ENCODE data around the gene SPATA3. TPM values are rescaled to one million over a fixed set of nuclear protein-coding genes. Genes with fewer than 3 reads are reported as not detected.

SPATA3 gene
- total and polyA plus RNA-seq, 2 of the 8 experiments (the other 6 are each of a cell fraction or from before 2014, with no cell fraction given) = not detected

- Histone ChIP-seq H3K23ac (ENCODE audit: insufficient read length) (no peak overlapping the region), H3K79me1 (ENCODE audit: low read depth, low read length) (no peaks in the 10 kb centered on the region), H3K23me2 (ENCODE audit: low read depth, low read length) (peaks cover 10% of the 10 kb centered on the region; the same call in 1 of the 2 replicates), H2AFZ (ENCODE audit: low read length) (no peak overlapping the region), H3K27ac (ENCODE audit: low read depth, low read length) (no peak overlapping the region), H2AK5ac (ENCODE audit: low read depth, low read length) (no peak overlapping the region), H3K27me3 (replicated peaks in 1 of 4; ENCODE audit: control insufficient read depth in 3 of 4, extremely low read depth in 1 of 4, insufficient read depth in 3 of 4, low read length in 3 of 4) (peaks cover 0 to 6% (median 3%) of the 10 kb centered on the region in 4 experiments; a peak in 3 of 7 replicates), H4K91ac (replicated peaks; ENCODE audit: insufficient read length, low read length) (no peak overlapping the region), H3K4me3 (ENCODE audit: extremely low read depth in 1 of 4, insufficient read depth in 2 of 4, low read depth in 3 of 4, low read length in 4 of 4) (no peak overlapping the region), H4K20me1 (replicated peaks in 1 of 2; ENCODE audit: control insufficient read depth in 1 of 2, insufficient read depth in 2 of 2, low read length in 2 of 2) (peaks cover 0 to 2% of the 10 kb centered on the region in 2 experiments), H3K4me2 (ENCODE audit: insufficient read depth in 1 of 2, low read depth in 2 of 2, low read length in 2 of 2) (no peak overlapping the region), H2BK15ac (ENCODE audit: low read length) (no peak overlapping the region), H3K4me1 (replicated peaks in 1 of 4; ENCODE audit: control insufficient read depth in 3 of 4, insufficient read depth in 4 of 4, low read length in 3 of 4) (no peaks in the 10 kb centered on the region; a peak in 2 of 7 replicates), H2BK20ac (ENCODE audit: low read length) (no peak overlapping the region), H2BK5ac (ENCODE audit: low read depth, low read length) (no peak overlapping the region), H3K9ac (replicated peaks in 1 of 4; ENCODE audit: extremely low read depth in 1 of 4, low read depth in 3 of 4, low read length in 3 of 4) (no peak overlapping the region), H3K14ac (ENCODE audit: insufficient read length) (no peak overlapping the region), H3K56ac (replicated peaks; ENCODE audit: insufficient read length, low read depth, low read length) (no peak overlapping the region), H3K36me3 (ENCODE audit: control insufficient read depth in 2 of 4, insufficient read depth in 4 of 4, low read length in 3 of 4) (no peaks in the 10 kb centered on the region), H4K5ac (ENCODE audit: insufficient read length, low read depth, low read length) (no peak overlapping the region), H3K79me2 (ENCODE audit: control insufficient read depth in 1 of 2, insufficient read depth in 2 of 2, low read length in 2 of 2) (no peaks in the 10 kb centered on the region), H3K4ac (replicated peaks; ENCODE audit: insufficient read length, low read depth, low read length) (no peak overlapping the region), H4K8ac (ENCODE audit: extremely low read depth, insufficient read depth, low read length) (no peak overlapping the region), H3K18ac (ENCODE audit: extremely low read depth, low read length) (no peak overlapping the region), H2BK120ac (replicated peaks; ENCODE audit: low read depth, low read length) (no peak overlapping the region), H3K9me3 (ENCODE audit: insufficient read depth in 2 of 2, low read depth in 1 of 2, low read length in 1 of 2) (peaks cover 3% of the 10 kb centered on the region in 2 experiments; a peak in 1 of 4 replicates), H2BK12ac (ENCODE audit: low read depth, low read length) (no peak overlapping the region)
- 92% methylated on average over 4 of the region's 4 CpGs; no CpG with 5 or more reads in 1 of the 2 experiments for WGBS, 2 experiments (ENCODE audit: extremely low coverage in 1 of 2, insufficient coverage in 1 of 2, insufficient read length in 1 of 2, insufficient replicate concordance in 2 of 2, low coverage in 1 of 2, low lambda C conversion rate in 2 of 2, missing lambda C conversion rate in 1 of 2)
- FAIRE-seq = no peak
- ChIA-PET CTCF (ENCODE audit: partially characterized antibody) (interaction anchor here (0.6 to 2.1 kb wide), 3 partner anchors 14 to 88 kb away, joined by 3 to 4 read pairs (median 3); no protein-coding TSS in a partner anchor), POLR2A (ENCODE audit: partially characterized antibody) (no interaction called here)
- DNase-seq (ENCODE audit: low read depth in 1 of 2, low spot score in 2 of 2) = no peak
- TF ChIP-seq CHD2 (IDR thresholded peaks at IDR 0.05; ENCODE audit: low read length) (no peak), TBP (IDR thresholded peaks at IDR 0.05; ENCODE audit: low read depth, low read length) (no peak), SAP30 (IDR thresholded peaks at IDR 0.05; ENCODE audit: insufficient read depth, insufficient replicate concordance, low read length) (no peak), CREB1 (IDR thresholded peaks at IDR 0.05) (no peak)
Measured at GRCh38 chr2:231001921-231002320, 6.0 kb downstream of the SPATA3 start.
